Activated effector memory CD4-positive, alpha-beta T cell treated with anti-CD3 and anti-CD28 coated beads, Interleukin-2, amount 50 U/mL, for 16 hours (primary cell): ENCODE measurements around the gene GALK2.
"Not testable (repeated sequence)": the region's sequence is repeated elsewhere in the genome, so short reads cannot be mapped to it uniquely, and the experiment has no call there.

Experiments
- DNase-seq: peaks from one replicate; pipeline ENCODE4 v3.0.0-alpha.2; 2020

The GALK2 gene

DNA sequence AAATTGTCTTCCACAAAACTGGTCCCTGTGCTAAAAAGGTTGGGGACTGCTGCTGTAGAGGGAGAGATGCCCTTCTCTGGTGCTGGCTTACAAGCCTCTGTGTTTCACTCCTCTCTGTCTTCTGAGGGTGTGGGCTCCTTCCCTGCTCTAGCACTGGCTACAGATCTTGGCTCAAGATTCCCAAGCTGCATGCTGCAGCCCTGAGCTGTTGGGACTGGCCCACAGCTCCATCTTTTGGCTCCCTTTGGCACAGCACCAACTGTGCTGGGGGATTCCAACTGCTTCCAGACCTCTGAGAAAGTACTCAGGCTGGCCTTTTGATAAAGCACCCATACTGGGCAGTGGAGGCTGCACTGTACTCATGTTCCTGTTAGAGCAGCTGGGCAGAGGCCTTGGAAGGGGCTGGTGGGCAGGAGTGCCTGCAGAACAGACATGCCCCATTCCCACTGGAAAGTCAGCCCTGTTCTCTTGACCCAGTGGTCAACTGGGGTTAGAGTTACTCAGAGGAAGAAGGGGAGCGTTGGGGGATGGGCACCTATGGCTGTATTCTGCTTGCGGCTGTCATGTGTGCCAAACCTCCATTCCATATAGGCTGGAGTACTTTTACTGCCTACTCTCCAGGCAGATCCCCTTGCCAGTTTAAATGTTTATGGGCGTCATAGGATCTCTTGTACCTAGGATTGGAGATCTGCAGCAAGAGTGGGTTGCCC is 55.7 kb downstream of the GALK2 start:
- no peak for DNase-seq

DNA sequence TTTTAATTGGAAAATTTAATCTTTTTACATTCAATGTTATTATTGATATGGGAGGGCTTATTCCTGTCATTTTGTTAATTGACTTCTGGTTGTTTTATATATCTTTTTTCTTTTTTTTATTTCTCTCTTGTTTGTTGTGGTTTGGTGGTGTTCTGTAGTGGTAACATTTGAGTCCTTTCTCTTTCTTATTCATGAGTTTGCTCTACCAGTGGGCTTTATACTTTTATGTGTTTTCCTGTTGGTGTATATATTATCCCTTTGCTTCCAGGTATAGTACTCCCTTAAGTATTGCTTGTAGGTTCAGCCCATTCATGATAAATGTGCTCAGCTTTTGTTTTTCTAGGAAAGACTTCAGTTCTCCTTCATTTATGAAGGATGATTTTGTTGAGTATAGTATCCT is 57.6 kb downstream of the GALK2 start:
- no peak for DNase-seq

DNA sequence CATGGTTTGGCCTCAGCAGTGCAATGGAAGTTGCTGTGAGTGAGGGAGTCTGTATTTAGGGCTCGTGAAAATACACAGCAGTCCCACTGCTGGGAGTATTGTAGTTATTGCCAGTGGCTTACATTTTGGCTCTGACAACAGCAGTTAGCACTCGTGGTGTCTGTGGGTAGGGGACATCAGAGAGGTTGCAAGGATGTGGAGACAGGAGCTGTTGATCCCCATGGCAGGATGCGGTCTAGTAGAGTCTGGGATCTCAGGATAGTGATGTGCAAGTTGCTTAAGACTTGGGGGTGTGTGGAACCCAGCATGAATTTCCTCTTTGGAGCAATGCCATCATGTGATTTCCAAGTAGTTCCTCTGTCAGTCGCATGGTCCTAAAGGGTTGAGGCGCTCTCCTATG is 59.9 kb downstream of the GALK2 start:
- no peak for DNase-seq

DNA sequence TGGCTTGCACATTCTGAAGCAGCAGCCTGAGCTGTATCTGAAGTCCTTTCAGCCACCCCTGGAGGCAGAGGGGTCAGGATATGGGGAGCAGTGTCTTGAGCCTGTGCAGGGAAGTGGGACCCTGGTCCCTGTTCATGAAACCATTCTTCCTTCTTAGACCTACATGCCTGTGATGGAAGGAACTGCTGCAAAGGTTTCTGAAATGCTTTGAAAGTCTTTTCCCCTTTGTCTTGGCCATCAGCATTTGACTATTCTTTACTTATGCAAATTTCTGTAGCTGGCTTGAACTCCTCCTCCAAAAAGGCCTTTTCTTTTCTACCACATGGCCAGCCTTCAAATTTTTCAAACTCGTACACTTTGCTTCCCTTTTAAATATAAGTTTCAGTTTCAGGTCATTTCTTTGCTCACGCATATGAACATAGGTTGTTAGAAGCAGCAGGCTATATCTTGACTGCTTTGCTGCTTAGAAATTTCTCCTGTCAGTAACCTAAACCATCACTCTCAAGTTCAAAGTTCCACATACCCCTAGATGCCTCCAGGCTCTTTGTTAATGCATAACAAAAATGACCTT is 62.3 kb downstream of the GALK2 start:
- DNase-seq = no peak

DNA sequence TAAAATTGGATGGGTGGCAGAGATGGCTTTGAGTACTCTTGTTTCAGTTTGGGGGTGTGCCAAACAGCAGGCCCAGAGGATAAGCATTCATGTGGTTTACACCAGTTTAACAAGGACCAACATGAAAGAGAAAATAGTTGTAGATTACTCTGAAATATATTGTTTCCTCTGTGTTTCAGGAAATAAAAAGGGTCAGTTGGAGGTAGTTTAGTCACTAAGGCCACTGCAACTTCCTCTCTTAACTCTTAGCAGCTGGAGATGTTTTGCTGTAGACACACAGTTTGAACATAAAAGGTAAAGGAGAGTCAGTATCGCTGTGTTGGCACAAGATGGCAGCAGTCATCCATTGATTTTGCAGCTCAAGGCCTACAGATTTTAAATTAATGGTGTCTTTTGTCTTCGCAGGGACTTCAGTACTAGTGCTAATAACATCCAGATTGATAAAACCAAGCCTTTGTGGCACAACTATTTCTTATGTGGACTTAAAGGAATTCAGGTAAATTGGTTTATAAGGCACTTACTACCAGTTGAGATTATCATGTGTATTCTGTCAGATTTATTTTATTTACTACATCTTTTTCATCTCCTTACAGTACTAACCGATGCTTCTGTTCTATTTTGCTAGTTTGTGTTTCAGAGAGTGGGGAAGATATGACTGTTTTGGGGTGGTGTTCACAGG is 65.5 kb downstream of the GALK2 start:
- DNase-seq = peak; percentile 70

DNA sequence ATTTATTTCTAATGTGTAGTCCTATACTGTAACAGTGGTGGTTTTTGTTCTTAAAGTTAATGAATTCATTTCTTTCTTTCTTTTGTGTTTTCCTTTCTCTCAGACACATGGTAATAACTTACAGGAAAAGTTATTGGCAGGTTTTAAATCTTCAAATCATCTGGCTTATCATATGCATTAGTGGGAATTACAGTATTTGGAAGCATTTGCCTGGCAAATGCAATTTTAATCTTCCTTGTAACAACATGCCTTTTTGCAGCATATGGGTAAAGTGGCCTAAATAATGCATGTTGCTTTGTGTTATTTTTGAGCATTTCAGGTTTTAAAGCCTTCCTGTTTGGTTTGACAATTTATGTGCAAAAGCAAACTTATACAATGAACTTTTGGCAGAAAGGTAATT is 66.8 kb downstream of the GALK2 start:
- DNase-seq = no peak

DNA sequence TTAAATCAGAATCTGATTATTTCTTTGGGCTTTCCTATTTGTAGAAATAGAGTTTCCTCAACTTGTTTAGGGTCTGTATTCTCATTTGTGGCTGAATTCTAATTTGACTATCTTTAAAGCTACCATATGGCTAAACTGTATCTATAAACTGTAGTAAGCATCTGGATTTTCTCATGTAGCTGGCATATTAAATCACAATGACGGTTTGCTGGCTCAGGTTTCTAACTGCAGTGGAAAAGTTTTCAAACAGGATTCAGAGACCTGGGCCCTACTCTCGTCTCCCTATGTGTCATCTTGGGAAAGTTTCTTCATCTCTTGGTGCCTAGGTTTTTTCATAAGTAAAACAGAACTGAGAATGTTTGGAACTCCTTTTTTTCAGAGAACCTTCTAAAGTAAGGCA is 68.3 kb downstream of the GALK2 start:
- no peak for DNase-seq

DNA sequence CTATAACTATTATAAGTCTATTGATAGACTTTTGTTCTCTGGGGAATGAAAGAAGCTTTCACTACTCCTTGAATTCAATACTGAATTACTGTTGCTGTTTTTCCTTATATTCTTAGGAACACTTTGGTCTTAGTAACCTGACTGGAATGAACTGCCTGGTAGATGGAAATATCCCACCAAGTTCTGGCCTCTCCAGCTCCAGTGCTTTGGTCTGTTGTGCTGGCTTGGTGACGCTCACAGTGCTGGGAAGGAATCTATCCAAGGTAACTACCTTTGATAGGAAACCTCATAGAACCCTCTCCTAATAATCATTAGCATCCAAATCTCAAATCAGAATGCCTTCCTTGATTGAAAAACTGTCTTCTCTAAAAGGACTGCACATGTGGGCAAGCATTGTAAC is 69.1 kb downstream of the GALK2 start:
- DNase-seq = no peak

DNA sequence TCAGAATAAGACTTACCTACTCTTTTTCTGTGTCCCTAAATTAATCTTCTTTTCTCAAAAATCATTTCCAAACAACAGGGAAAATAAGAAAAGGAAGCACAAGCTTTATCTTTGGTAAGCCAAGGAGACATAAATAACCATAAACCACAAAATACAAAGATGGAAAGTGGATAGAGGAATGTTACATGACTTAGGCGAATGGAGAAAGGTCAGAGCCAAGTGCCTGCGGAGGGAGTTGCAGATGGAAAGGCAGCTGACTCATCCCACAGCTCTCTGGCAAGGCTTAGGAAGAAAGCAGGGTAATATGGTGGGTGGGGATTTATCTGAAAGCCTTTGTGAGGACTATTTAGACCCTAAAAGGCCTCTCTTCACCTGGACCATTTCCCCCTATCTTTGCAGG is 72.8 kb downstream of the GALK2 start:
- DNase-seq = no peak

DNA sequence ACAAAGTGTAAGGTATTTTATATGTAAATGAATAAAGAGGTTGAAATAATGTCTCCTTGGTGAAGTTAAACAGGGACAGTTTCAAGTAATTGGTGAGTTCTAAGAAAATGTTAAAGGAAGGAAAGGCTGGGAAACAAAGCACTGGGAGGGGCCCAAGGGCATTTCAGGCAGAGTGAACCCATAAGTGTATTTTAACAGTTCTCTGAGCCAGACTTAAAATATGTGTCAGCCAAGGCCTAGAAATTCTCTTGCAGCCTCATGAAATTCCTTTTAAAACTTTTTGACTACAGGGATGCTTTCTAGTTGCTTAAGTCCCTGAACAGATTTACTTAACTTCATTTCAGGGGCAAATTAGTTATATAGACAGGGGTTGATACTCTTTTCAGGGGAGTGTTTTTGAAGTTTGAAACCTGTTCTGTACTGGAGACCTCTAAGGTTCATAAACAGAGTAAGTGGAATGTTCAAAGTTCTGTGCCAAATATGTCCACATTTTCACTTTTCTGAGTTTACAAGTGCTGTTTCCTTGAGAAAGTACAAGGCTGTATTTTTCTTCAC is 77.6 kb downstream of the GALK2 start:
- DNase-seq = no peak

DNA sequence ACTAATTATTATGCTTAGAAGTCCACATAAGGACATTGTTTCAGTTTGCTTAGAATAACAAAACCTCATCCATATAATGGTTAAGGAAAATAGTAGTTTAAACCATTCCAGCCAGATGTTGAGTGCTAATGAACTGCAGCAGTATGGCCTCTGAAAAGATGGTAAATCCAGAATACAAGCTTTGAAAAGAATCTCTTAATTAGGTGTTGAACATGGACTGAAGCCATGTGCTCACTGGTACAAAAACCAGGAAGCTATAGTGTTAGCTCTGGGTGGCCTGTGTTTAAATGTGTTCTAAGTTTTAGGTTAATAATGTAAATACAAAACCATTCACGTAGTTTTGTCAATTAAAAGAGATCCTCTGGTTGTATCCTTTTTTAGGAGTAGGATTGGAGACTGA is 78.2 kb downstream of the GALK2 start:
- DNase-seq = no peak

DNA sequence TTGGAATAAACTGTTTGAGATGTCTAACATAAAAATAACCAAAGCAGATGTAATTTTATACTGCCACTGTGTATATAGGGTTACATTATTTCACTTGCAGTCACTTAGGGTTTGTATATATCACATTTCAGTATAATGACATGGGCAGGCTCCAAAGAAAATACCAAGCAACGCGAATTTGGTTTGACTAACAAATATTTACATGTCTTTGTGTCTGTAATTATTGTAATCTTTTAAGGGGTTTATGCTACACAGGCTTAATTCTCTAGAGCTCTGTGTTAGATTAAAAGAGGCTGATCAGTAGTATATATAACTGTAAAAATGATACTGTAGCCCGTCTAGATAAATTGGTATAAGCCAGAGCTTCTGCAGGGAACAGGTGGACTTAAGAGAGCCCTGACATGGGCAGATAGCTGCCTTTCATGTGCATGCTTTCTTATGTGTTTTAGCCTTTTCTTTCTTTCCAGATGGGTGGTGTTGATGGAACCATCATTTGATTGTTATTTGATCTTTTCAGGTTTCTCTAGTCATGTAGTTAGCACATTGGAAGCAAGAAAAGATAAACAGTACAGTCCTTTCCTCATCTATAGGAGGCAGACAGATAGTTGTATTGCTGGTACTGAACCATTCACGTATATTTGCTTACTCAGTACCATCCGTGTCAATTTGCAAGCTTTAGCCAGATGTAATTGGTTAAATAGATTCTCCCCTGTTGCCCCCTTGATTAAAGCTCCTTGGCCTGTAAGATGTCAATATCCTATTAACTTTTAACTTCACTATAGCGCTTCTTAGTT is 86.1 kb downstream of the GALK2 start:
- DNase-seq = no peak

DNA sequence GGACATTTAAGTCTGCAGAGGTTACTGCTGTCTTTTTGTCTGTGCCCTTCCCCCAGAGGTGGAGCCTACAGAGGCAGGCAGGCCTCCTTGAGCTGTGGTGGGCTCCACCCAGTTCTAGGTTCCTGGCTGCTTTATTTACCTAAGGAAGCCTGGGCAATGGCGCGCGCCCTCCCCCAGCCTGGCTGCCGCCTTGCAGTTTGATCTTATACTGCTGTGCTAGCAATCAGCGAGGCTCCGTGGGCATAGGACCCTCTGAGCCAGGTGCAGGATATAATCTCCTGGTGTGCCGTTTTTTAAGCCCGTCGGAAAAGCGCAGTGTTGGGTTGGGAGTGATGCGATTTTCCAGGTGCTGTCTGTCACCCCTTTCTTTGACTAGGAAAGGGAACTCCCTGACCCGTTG is 95.1 kb downstream of the GALK2 start:
- DNase-seq = not testable (repeated sequence)

DNA sequence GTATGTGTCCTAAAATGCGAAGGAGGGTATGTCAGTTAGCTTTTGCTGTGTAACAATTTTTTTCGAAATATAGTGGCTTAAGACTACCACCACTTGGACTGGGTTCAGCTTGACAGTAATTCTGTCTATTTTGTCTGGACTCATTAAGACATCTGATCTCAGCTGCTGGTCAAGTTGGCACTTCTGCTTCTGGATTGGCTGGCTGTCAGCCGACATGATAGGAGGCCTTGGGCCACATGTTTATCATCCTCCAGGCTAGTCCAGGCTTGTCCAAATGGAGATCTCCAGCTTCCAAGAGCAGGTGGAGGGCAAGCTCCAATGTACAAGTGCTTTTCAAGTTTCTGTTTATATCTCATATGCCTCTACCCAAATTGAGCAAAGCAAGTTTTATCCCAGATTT is 95.9 kb downstream of the GALK2 start:
- DNase-seq = no peak

DNA sequence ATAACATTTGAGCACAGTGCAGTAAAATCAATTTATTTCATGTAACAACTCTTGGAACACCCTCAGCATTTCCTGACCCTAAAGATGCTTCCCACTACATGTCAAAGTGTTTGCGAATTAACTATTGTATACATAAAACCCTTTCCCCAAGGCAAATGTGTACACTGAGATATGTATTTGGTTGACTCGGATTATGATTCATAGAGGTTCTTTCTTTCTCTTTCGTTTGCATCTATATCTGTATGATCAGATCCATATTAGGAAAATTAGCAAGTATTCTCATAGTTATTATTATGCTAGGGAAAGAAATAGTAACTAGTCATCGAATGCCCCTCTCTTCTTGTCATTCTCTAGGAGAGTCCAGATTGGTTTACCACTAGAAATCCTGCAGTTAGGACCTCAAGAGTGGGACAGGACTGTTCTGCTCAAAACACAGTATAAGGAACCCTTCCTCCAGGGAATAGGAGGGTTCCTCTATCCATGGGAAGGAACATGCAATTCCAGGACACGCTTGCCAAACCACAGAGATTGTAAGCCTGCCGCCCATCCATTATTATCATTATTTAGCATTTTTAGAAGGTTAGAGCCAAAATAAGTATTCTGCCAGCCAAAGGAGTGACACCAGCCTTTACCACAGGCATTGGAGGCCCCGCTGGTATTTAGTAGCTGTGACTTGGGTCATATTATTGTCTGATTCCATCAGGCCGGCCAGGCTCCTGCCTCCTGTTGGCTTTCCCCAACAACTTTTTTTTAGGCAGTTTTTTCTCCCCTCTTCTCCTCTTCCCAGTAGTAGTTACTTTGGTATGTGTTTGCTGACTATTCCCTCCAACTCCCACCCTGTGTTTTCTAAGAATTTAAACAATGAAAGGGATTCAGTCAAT is 100.7 kb downstream of the GALK2 start:
- DNase-seq = no peak

DNA sequence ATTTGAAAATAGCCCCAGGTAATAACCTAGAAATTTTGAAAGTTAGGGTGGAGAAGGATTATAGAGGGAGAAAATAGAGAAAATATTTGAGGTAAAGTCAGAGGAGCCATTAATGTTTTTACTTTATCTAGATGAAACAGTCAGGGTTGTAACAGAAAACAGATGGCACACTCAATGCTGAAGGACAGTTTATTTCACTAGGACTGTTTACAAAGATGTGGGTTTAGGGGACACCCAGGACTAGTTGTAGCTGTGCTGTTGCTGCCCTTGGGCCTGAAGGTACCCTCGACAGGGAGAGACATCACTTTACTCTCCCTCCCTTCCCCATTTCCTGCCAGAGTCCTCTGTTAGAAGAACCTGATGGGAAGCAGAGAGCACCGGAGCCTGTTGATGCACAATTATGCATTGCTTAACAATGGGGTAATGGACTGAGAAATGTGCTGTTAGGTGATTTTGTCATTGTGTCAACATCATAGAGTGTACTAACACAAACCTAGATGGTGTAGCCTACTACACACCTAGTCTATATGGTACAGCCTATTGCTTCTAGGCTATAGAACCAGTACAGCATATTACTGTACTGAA is 103.8 kb downstream of the GALK2 start:
- no peak for DNase-seq

DNA sequence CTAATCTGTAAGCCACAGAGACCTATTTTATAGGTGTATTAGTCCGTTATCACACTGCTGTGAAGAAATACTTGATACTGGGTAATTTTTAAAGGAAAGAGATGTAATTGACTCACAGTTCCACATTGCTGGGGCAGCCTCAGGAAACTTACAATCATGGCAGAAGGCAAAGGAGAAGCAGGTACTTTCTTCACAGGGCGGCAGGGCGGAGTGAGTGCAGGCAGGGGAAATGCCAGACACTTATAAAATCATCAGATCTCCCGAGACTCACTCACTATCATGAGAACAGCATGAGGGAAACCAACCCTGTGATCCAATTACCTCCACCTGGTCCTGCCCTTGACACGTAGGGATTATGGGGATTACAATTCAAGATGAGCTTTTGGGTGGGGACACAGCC is 108.7 kb downstream of the GALK2 start:
- DNase-seq = no peak

DNA sequence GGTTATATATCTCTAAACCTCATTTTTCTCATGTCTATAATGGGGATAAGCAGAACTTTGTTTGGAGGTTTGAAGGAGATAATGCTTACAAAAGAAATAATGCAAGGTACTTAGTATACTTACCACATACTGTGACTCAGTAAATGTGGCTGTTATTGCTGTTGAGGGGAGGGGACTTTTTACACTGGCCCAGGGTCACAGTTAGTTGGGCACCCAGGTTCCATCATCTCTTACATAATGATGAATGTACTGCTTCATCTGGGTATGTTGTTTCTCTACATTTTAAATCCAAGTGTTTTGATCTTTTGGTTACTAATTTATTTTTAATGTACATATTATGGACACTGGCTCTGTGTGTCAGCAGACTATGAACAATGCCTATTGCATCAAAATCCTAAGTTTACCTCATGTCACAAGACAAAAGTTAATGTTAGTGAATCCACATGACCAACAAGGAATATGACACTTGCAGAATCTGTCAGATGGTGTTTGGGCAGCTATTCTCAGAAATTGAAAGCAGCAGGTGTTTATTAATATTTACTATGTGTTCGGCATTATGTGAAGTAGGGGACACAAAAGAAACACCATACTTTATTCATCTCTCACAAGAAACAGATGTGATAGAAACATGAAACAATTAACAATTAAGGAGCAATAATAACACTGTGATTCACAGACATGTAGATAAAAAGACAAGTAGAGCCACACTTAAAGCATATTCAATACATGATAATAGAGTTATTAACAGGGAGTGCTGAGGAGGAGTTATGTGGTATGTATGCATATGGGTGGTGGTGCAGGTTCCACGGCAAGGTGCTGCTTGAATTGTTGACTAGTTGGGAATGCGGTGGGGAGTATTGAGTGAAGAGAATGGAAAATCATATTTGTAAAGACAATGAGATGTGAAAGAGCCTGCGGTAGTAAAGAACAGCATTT is 109.7 kb downstream of the GALK2 start:
- no peak for DNase-seq

DNA sequence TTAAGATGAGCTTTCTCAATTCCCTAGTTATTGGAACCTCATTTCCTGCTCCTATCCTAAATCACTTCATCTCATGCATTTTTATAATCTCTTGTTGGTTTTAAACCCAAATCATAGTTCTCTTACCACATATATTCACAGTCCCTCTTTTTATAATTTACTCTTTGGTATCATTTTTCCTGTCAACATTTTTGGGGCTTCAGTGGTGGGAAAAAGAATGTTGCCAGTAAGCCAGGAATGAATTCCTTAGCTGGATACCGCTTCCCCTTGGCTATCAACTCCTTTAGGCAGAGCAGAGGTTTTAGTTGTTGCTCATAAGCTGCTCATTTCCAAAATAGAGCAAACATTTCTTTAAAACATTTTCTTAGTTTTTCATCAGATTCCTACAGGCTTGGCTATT is 112.3 kb downstream of the GALK2 start:
- DNase-seq = no peak

DNA sequence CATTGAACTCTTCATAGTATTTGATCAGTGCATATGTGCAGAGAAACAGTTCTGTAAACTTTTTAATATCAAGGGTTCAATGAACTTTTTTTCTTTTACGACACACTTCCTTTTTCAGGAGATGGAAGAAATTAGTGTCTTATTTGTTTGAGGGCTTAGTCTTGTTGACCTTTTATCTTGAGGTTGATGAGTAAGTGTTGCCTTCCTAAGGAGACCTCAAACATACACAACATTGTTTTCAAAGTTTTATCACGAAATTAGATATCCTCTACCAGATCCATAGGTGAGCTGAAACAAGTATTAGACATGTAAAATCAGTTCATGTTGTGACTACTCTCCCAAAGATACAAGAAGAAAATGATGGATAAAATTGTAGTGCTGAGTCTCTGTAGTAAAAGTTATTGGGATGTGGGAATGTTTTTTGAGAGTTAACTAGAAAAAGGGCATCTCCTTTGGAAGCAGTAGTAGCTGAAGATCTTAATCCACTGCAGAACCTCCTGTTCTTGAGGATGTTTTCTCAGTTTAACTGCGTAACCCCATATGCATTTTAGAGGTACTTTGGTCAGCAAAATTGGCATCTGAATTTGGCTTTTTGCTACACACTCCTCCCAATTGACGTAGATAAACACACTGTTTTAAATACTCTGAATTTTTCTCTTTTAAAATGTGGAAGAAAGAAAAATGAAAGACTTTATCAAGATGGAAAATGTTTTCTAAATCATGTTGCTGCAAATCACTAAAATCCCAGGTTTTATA is 116.8 kb downstream of the GALK2 start:
- DNase-seq = no peak
